ENCODE measurements around the gene CTNNAL1.
"Not testable (repeated sequence)": the region's sequence is repeated elsewhere in the genome, so short reads cannot be mapped to it uniquely, and the experiment has no call there.

The CTNNAL1 gene

GRCh38 chr9:108956022-108956630, 57.2 kb downstream of the CTNNAL1 start:
- Mint-ChIP-seq H3K4me1 (no peaks in the 10 kb centered on the region), H3K27me3 (no peaks in the 10 kb centered on the region), H3K9me3 (no peaks in the 10 kb centered on the region), H3K36me3 (no peaks in the 10 kb centered on the region), H3K27ac (no peak overlapping the region), H3K4me3 (no peak overlapping the region)
- no peak for ATAC-seq (replicated peaks)
- DNase-seq = no peak

DNA sequence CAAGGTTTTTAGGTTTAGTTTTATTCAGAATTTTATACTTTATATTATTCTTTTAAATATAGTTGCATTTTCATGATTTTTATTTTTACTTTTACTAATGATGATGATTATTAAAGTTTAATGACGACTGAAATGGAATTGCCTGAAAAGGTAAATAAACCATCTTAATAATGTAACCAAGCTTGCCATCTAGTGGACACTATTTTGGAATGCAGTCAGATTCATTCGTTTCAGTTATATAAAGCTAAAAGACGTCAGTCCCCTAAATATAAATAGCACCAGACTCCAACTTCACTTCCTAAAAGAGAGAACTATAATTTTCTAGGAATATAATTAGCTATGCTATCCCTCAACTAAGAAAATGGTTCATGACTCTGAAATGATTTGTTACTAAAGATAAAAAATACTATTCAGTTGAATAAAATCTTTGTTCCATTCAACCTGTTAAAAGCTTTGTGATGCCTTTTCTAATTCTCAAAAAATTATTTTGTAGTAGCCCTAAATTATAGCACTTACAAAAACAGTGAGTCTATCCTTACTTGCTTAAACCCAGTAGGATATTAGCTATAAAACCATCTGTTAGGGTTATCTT, 59.2 kb downstream of the CTNNAL1 start:
- ATAC-seq (replicated peaks) (no peak), DNase-seq (no peak)
- no peaks in the 10 kb centered on the region for H3K36me3 Mint-ChIP-seq
- no peaks in the 10 kb centered on the region for H3K27me3 Mint-ChIP-seq
- H3K27ac Mint-ChIP-seq = no peak overlapping the region
- H3K4me3 Mint-ChIP-seq = no peak overlapping the region
- H3K4me1 Mint-ChIP-seq = no peaks in the 10 kb centered on the region
- no peaks in the 10 kb centered on the region for H3K9me3 Mint-ChIP-seq

GRCh38 chr9:108951578-108951977, 61.7 kb downstream of the CTNNAL1 start:
- ATAC-seq (replicated peaks) (no peak), DNase-seq (no peak)
- Mint-ChIP-seq H3K27ac (no peak overlapping the region), H3K4me1 (no peaks in the 10 kb centered on the region), H3K9me3 (no peaks in the 10 kb centered on the region), H3K36me3 (no peaks in the 10 kb centered on the region), H3K27me3 (no peaks in the 10 kb centered on the region), H3K4me3 (no peak overlapping the region)

- no peak overlapping the region for H3K27ac Mint-ChIP-seq
- H3K9me3 Mint-ChIP-seq = no peaks in the 10 kb centered on the region
- no peak overlapping the region for H3K4me3 Mint-ChIP-seq
- no peak for ATAC-seq (replicated peaks)
- H3K27me3 Mint-ChIP-seq = no peaks in the 10 kb centered on the region
- no peaks in the 10 kb centered on the region for H3K4me1 Mint-ChIP-seq
- DNase-seq = no peak
- peaks cover 2 to 4% of the 10 kb centered on the region in 2 donors for H3K36me3 Mint-ChIP-seq
Measured at GRCh38 chr9:108950168-108950567, 63.1 kb downstream of the CTNNAL1 start.

DNA sequence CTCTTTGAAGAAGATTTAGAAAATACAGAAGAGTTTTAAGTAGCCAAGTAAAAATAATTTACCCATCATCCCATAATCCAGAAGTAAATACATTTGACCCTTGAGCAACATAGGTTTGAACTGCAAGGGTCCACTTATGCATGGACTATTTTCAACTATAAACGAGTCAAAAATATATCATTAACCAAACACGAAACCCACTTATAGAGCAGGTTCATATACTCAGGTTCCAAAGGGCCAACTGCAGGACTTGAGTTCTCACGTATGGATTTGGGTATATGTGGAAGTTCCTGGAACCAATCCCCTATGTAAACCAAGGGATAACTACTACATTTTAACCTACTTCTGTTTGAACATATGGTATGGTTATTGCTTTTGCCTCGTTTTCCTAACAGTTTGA, 73.3 kb downstream of the CTNNAL1 start:
- H3K27me3 Mint-ChIP-seq = no peaks in the 10 kb centered on the region
- ATAC-seq (replicated peaks) = no peak

GRCh38 chr9:108937561-108938305, 75.6 kb downstream of the CTNNAL1 start:
- DNase-seq (no peak), ATAC-seq (replicated peaks) (no peak)
- H3K27me3 Mint-ChIP-seq = no peaks in the 10 kb centered on the region
- no peaks in the 10 kb centered on the region for H3K9me3 Mint-ChIP-seq
- peaks cover 18 to 22% of the 10 kb centered on the region in 2 donors for H3K36me3 Mint-ChIP-seq
- H3K4me3 Mint-ChIP-seq = no peak overlapping the region
- no peak overlapping the region for H3K27ac Mint-ChIP-seq
- H3K4me1 Mint-ChIP-seq = peaks cover 7 to 20% of the 10 kb centered on the region in 2 donors

More for the DNA sequence above, 73.3 kb downstream of the CTNNAL1 start:
- Mint-ChIP-seq H3K9me3 (no peaks in the 10 kb centered on the region), H3K4me3 (no peak overlapping the region), H3K36me3 (peaks cover 16 to 19% of the 10 kb centered on the region in 2 donors), H3K4me1 (peaks cover 0 to 4% of the 10 kb centered on the region in 2 donors), H3K27ac (no peak overlapping the region)
- no peak for DNase-seq

DNA sequence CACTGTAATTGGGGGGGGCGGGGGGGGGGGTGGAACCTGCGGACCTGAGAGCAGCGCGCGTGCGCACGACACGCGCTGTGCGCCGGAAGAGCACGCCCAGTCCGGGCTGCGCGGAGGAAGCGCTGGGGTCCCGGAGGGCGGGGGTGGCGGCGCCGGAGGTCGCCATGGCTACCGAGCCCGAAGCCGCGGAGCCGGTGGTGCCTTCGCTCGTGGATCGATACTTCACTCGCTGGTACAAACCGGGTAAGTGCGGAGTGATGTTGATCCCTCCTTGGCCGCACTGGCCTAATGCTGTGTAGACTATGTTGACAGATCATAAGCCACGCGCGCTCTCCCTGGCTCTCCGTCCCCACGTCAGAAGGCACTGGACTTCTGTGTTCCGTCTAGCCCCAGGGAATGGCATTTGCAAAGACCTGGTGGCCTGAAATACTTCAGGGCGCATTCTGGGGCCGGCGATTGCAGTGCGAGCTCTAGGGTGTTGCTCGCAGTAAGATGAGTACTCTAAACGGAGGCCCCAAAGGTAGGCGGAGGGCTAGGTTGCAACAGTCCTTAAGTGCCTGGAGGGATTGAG, 78.9 kb downstream of the CTNNAL1 start, which contains the start of gene ABITRAM:
Gene ABITRAM (plus strand): TSS at position 78 of the 571 bp plus-strand sequence. CDS start 87 bp downstream, at position 165.
- no peaks in the 10 kb centered on the region for H3K27me3 Mint-ChIP-seq
- peak within 1 kb of the TSS; percentile 97 to 99 for H3K4me3 Mint-ChIP-seq
- DNase-seq = peak; percentile 67
- peaks cover 11 to 23% of the 10 kb centered on the region in 2 donors for H3K4me1 Mint-ChIP-seq
- peaks cover 14 to 21% of the 10 kb centered on the region in 2 donors for H3K36me3 Mint-ChIP-seq
- peak; percentile 82 to 90 for ATAC-seq (replicated peaks)
- H3K27ac Mint-ChIP-seq = peak within 1 kb of the TSS; percentile 96
- H3K9me3 Mint-ChIP-seq = no peaks in the 10 kb centered on the region

GRCh38 chr9:108933718-108934322, 79.5 kb downstream of the CTNNAL1 start, which contains the start of gene ELP1:
Gene ELP1, minus strand, starts transcription at chr9:108934124. Its CDS starts 2,978 bp downstream, at chr9:108931146.
- no peaks in the 10 kb centered on the region for H3K27me3 Mint-ChIP-seq
- ATAC-seq (replicated peaks) = peak; percentile 91 to 92
- DNase-seq = peak; percentile 88
- peaks cover 15 to 19% of the 10 kb centered on the region in 2 donors for H3K36me3 Mint-ChIP-seq
- peak within 1 kb of the TSS; percentile 97 to 99 for H3K4me3 Mint-ChIP-seq
- peak within 1 kb of the TSS; percentile 96 for H3K27ac Mint-ChIP-seq
- no peaks in the 10 kb centered on the region for H3K9me3 Mint-ChIP-seq
- peaks cover 11 to 23% of the 10 kb centered on the region in 2 donors for H3K4me1 Mint-ChIP-seq

DNA sequence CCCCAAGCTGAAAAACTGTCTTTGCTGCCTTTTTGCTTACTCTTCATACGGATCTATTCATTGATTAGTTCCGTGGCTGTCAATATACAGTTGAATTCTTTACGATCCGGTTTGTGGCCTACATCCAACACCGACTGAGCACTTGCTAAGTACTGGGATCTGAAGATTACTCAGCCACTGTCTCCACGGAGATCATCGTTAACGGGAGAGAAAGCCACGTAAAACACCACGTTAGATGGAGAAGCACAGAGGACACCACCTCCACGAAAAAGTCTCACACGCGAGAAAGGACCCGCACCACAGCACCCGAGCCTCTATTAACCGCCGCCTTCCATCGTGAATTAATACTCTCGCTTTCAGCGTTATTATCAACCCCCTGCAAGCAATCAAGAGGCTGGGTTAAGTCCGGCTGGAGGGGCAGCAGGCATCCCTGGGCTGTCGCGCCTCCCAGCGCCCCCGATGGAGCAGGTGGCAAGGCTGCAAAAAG, 80.0 kb downstream of the CTNNAL1 start:
- DNase-seq (no peak), ATAC-seq (replicated peaks) (peak in 1 of 2 donors; percentile 11)
- H3K36me3 Mint-ChIP-seq = peaks cover 18 to 24% of the 10 kb centered on the region in 2 donors
- H3K27me3 Mint-ChIP-seq = no peaks in the 10 kb centered on the region
- peaks cover 11 to 23% of the 10 kb centered on the region in 2 donors for H3K4me1 Mint-ChIP-seq
- H3K4me3 Mint-ChIP-seq = peak overlapping the region; percentile 97 to 99
- H3K9me3 Mint-ChIP-seq = no peaks in the 10 kb centered on the region
- H3K27ac Mint-ChIP-seq = peak overlapping the region; percentile 96

DNA sequence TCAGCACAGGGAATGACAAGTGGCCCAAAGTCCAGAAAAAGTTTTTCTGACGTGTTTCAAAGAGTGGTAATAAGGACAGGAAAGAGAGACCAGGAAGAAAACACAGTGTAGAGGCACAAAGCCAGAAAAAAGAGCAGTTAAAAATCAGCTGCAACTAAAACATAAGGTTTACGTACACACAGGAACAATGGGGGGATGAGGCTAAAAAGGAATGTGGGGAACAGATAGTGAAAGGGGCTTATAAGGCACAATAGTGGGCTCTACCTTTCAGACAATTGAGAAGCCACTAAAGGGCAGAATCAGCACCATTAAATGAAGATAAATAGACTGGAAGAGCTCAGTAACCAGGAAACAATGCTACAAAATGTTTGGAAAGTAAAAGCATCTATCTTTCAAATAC, 84.9 kb downstream of the CTNNAL1 start:
- Mint-ChIP-seq H3K27ac (no peak overlapping the region), H3K4me1 (peaks cover 9 to 11% of the 10 kb centered on the region in 2 donors), H3K27me3 (no peaks in the 10 kb centered on the region), H3K9me3 (no peaks in the 10 kb centered on the region), H3K4me3 (no peak overlapping the region), H3K36me3 (peaks cover 45 to 55% of the 10 kb centered on the region in 2 donors)
- DNase-seq = no peak
- ATAC-seq (replicated peaks) = no peak

GRCh38 chr9:108924466-108924865, 88.8 kb downstream of the CTNNAL1 start:
- Mint-ChIP-seq H3K9me3 (no peaks in the 10 kb centered on the region), H3K4me3 (no peak overlapping the region), H3K27ac (no peak overlapping the region), H3K36me3 (peaks cover 49 to 79% of the 10 kb centered on the region in 2 donors), H3K27me3 (no peaks in the 10 kb centered on the region), H3K4me1 (no peaks in the 10 kb centered on the region)
- DNase-seq (no peak), ATAC-seq (replicated peaks) (no peak)

DNA sequence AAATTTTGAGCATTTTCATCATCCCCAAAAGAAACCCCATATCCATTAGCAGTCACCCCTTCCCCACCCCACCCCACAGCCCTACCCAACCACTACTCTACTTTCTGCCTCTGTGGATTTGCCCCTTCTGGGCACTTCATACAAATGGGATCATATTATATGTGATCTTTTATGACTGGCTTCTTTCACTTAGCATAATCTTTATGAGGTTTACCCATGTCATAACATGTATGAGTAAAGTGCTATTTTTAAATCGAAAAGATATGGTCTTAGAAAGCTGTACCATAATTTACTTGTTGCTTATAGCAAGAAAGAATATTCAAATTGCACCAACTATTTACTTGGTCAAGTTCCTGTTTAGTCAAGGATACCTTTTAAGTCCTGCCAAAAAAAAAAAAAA, 92.1 kb downstream of the CTNNAL1 start:
- DNase-seq (no peak), ATAC-seq (replicated peaks) (no peak)
- peaks cover 35 to 73% of the 10 kb centered on the region in 2 donors for H3K36me3 Mint-ChIP-seq
- H3K9me3 Mint-ChIP-seq = no peaks in the 10 kb centered on the region
- no peaks in the 10 kb centered on the region for H3K4me1 Mint-ChIP-seq
- no peak overlapping the region for H3K27ac Mint-ChIP-seq
- no peak overlapping the region for H3K4me3 Mint-ChIP-seq
- no peaks in the 10 kb centered on the region for H3K27me3 Mint-ChIP-seq

GRCh38 chr9:108920401-108920800, 92.9 kb downstream of the CTNNAL1 start:
- not testable (repeated sequence) for H3K9me3 Mint-ChIP-seq; H3K27ac Mint-ChIP-seq; DNase-seq; H3K27me3 Mint-ChIP-seq; H3K4me3 Mint-ChIP-seq; H3K4me1 Mint-ChIP-seq; ATAC-seq (replicated peaks)
- H3K36me3 Mint-ChIP-seq = peaks cover 33 to 73% of the 10 kb centered on the region in 2 donors

DNA sequence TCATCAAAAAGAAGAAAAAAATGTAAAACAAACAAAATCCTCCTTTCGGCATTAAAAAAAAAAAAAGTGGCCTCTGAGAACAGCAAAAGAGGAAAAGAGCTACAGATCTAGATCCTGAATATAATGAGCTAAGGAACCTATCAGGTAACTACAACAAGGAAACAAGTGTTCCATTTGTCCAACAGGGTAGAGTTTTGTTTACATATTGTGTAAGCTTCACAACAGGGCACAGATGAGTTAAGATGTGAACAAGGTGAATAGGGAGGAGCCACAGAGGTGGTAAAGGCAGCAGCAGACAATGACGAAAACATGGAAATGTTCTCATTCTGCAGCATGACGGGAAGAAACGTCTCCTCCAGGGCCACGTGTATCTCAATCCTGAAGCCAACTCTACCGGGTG, 93.8 kb downstream of the CTNNAL1 start:
- H3K27ac Mint-ChIP-seq = no peak overlapping the region
- DNase-seq (no peak), ATAC-seq (replicated peaks) (no peak)
- peaks cover 27 to 67% of the 10 kb centered on the region in 2 donors for H3K36me3 Mint-ChIP-seq
- no peak overlapping the region for H3K4me3 Mint-ChIP-seq
- H3K27me3 Mint-ChIP-seq = no peaks in the 10 kb centered on the region
- no peaks in the 10 kb centered on the region for H3K9me3 Mint-ChIP-seq
- no peaks in the 10 kb centered on the region for H3K4me1 Mint-ChIP-seq

All from stimulated activated naive B cell treated with anti-CD40 and anti-IgM and Interleukin-4, amounts not matched to agents 10 μg/mL and 1 μg/mL and 100 μg/mL, for 72 hours (primary cell).